ENCODE measurements around the gene ZNF32.

ZNF32 gene

GRCh38 chr10:43658227-43658626, 9.5 kb upstream of the ZNF32 start:
- no peaks in the 10 kb centered on the region for H3K9me3 ChIP-seq (ENCODE audit: insufficient read depth, low read length)
- H3K79me2 ChIP-seq (ENCODE audit: insufficient read depth, low read length), result no peaks in the 10 kb centered on the region
- H2AFZ ChIP-seq (ENCODE audit: low read depth, low read length, severe bottlenecking), result no peak overlapping the region
- no peak overlapping the region for H3K27ac ChIP-seq (ENCODE audit: low read depth, low read length)
- TF ChIP-seq CTCF (IDR thresholded peaks at IDR 0.05; ENCODE audit: insufficient read depth, low read length, poor library complexity, severe bottlenecking), result no peak
- TF ChIP-seq EZH2phosphoT487 (conservative IDR thresholded peaks at IDR 0.05; ENCODE audit: low read length), result no peak
- no peaks in the 10 kb centered on the region for H3K9me2 ChIP-seq (replicated peaks; ENCODE audit: insufficient read depth, low read length)
- H3K4me3 ChIP-seq (ENCODE audit: insufficient read depth, low read length, poor library complexity, severe bottlenecking), result no peak overlapping the region
- no peaks in the 10 kb centered on the region for H3F3A ChIP-seq (ENCODE audit: insufficient read depth)
- no peaks in the 10 kb centered on the region for H4K20me1 ChIP-seq (ENCODE audit: low read depth, low read length)
- no peaks in the 10 kb centered on the region for H3K27me3 ChIP-seq (ENCODE audit: low read length)
- no peak overlapping the region for H3K4me2 ChIP-seq (ENCODE audit: low read depth, low read length, poor library complexity, severe bottlenecking)
- H3K9ac ChIP-seq (ENCODE audit: low read length), result no peak overlapping the region
- no peaks in the 10 kb centered on the region for H3K36me3 ChIP-seq (ENCODE audit: low read length)

GRCh38 chr10:43655311-43655710, 6.6 kb upstream of the ZNF32 start:
- TF ChIP-seq EZH2phosphoT487 (conservative IDR thresholded peaks at IDR 0.05; ENCODE audit: low read length) (no peak), CTCF (IDR thresholded peaks at IDR 0.05; ENCODE audit: insufficient read depth, low read length, poor library complexity, severe bottlenecking) (no peak)
- Histone ChIP-seq H3K79me2 (ENCODE audit: insufficient read depth, low read length) (no peaks in the 10 kb centered on the region), H3K4me3 (ENCODE audit: insufficient read depth, low read length, poor library complexity, severe bottlenecking) (no peak overlapping the region), H3K9me3 (ENCODE audit: insufficient read depth, low read length) (no peaks in the 10 kb centered on the region), H3K9ac (ENCODE audit: low read length) (no peak overlapping the region), H3F3A (ENCODE audit: insufficient read depth) (no peaks in the 10 kb centered on the region), H3K27ac (ENCODE audit: low read depth, low read length) (no peak overlapping the region), H3K4me2 (ENCODE audit: low read depth, low read length, poor library complexity, severe bottlenecking) (no peak overlapping the region), H2AFZ (ENCODE audit: low read depth, low read length, severe bottlenecking) (no peak overlapping the region), H3K27me3 (ENCODE audit: low read length) (no peaks in the 10 kb centered on the region), H3K36me3 (ENCODE audit: low read length) (no peaks in the 10 kb centered on the region), H4K20me1 (ENCODE audit: low read depth, low read length) (no peaks in the 10 kb centered on the region), H3K9me2 (replicated peaks; ENCODE audit: insufficient read depth, low read length) (no peaks in the 10 kb centered on the region)

GRCh38 chr10:43653746-43654145, 5.1 kb upstream of the ZNF32 start:
- Histone ChIP-seq H3K36me3 (ENCODE audit: low read length) (no peaks in the 10 kb centered on the region), H3K4me3 (ENCODE audit: insufficient read depth, low read length, poor library complexity, severe bottlenecking) (no peak overlapping the region), H3K9ac (ENCODE audit: low read length) (no peak overlapping the region), H2AFZ (ENCODE audit: low read depth, low read length, severe bottlenecking) (no peak overlapping the region), H4K20me1 (ENCODE audit: low read depth, low read length) (no peaks in the 10 kb centered on the region), H3K9me3 (ENCODE audit: insufficient read depth, low read length) (no peaks in the 10 kb centered on the region), H3K27me3 (ENCODE audit: low read length) (no peaks in the 10 kb centered on the region), H3K27ac (ENCODE audit: low read depth, low read length) (no peak overlapping the region), H3K4me2 (ENCODE audit: low read depth, low read length, poor library complexity, severe bottlenecking) (no peak overlapping the region), H3K9me2 (replicated peaks; ENCODE audit: insufficient read depth, low read length) (no peaks in the 10 kb centered on the region), H3F3A (ENCODE audit: insufficient read depth) (no peaks in the 10 kb centered on the region), H3K79me2 (ENCODE audit: insufficient read depth, low read length) (no peaks in the 10 kb centered on the region)
- TF ChIP-seq CTCF (IDR thresholded peaks at IDR 0.05; ENCODE audit: insufficient read depth, low read length, poor library complexity, severe bottlenecking) (no peak), EZH2phosphoT487 (conservative IDR thresholded peaks at IDR 0.05; ENCODE audit: low read length) (no peak)

- Histone ChIP-seq H3K79me2 (ENCODE audit: insufficient read depth, low read length) (no peaks in the 10 kb centered on the region), H3K9ac (ENCODE audit: low read length) (peak overlapping the region; percentile 57), H3F3A (ENCODE audit: insufficient read depth) (no peaks in the 10 kb centered on the region), H3K9me3 (ENCODE audit: insufficient read depth, low read length) (peaks cover 13% of the 10 kb centered on the region; the same call in 1 of the 2 replicates), H3K4me3 (ENCODE audit: insufficient read depth, low read length, poor library complexity, severe bottlenecking) (peak overlapping the region; percentile 58), H3K27me3 (ENCODE audit: low read length) (no peaks in the 10 kb centered on the region), H3K36me3 (ENCODE audit: low read length) (peaks cover 10% of the 10 kb centered on the region), H2AFZ (ENCODE audit: low read depth, low read length, severe bottlenecking) (peak overlapping the region; percentile 99), H3K4me2 (ENCODE audit: low read depth, low read length, poor library complexity, severe bottlenecking) (peak overlapping the region; percentile 79), H3K9me2 (replicated peaks; ENCODE audit: insufficient read depth, low read length) (no peaks in the 10 kb centered on the region), H4K20me1 (ENCODE audit: low read depth, low read length) (no peaks in the 10 kb centered on the region), H3K27ac (ENCODE audit: low read depth, low read length) (no peak overlapping the region)
- TF ChIP-seq EZH2phosphoT487 (conservative IDR thresholded peaks at IDR 0.05; ENCODE audit: low read length) (no peak), CTCF (IDR thresholded peaks at IDR 0.05; ENCODE audit: insufficient read depth, low read length, poor library complexity, severe bottlenecking) (no peak)
These were observed 473 bp upstream of the ZNF32 start for GRCh38 chr10:43649185-43649523.
